Cardiac fibroblast (primary cell): ENCODE data around the gene SLC5A6.

Experiments
- DNase-seq, 2 donors: peaks; one replicate each; pipeline versions ENCODE4 v3.0.0 to v3.0.0-alpha.2; 2010; ENCODE audit warnings: low read depth in 2 of 2
- H3K4me3 ChIP-seq, 2 donors: replicated peaks in 1 of 2; 1 replicate in 1 of 2; 2 replicates in 1 of 2; pipeline ENCODE4 v1.5.1; 2011; ENCODE audit warnings: low read depth in 2 of 2, low read length in 2 of 2, mild to moderate bottlenecking in 2 of 2, moderate library complexity in 1 of 2
- TF ChIP-seq, protein P1 (sequence below): IDR thresholded peaks from one replicate; pipeline ENCODE4 v1.5.1; 2011; ENCODE audit warnings: low read depth, mild to moderate bottlenecking, low read length, inconsistent platforms

The SLC5A6 gene

DNA sequence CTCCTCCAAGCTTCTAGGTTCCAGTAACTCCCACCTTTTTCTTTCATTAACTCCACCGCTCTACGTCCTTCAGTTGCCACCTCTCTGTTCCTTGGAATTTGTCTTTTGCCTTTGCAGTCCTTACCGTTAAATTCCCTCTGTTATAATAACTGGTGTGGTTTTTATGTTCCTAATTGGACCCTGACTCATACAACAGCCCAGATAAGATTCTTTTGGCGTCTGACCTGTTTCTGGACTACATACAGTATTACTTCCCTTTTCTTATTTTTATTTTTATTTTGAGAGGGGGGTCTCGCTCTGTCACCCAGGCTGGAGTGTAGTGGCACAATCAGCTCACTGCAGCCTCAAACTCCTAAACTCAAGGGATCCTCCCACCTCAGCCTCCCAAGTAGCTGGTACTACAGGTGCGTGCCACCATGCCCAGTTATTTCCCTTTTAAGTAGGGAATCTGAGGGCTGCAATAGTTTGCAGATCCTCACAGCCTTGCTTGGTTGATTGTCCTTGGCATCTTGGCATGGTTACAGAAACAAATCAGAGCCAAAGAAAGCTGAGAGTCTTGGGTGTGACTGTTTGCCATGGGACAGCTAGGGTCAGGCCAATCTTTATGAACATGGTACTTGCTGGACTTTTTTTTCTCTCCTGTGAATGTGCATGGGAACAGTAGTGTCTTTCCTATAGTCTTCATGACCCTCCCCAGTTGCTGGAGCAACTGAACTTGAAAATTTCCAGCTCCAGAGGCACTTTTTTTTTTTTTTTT, 41.3 kb downstream of the SLC5A6 start:
- DNase-seq = peak in 1 of 2 donors; percentile 19
- TF ChIP-seq, protein P1, sequence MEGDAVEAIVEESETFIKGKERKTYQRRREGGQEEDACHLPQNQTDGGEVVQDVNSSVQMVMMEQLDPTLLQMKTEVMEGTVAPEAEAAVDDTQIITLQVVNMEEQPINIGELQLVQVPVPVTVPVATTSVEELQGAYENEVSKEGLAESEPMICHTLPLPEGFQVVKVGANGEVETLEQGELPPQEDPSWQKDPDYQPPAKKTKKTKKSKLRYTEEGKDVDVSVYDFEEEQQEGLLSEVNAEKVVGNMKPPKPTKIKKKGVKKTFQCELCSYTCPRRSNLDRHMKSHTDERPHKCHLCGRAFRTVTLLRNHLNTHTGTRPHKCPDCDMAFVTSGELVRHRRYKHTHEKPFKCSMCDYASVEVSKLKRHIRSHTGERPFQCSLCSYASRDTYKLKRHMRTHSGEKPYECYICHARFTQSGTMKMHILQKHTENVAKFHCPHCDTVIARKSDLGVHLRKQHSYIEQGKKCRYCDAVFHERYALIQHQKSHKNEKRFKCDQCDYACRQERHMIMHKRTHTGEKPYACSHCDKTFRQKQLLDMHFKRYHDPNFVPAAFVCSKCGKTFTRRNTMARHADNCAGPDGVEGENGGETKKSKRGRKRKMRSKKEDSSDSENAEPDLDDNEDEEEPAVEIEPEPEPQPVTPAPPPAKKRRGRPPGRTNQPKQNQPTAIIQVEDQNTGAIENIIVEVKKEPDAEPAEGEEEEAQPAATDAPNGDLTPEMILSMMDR = no peak
- no peak overlapping the region for H3K4me3 ChIP-seq

DNA sequence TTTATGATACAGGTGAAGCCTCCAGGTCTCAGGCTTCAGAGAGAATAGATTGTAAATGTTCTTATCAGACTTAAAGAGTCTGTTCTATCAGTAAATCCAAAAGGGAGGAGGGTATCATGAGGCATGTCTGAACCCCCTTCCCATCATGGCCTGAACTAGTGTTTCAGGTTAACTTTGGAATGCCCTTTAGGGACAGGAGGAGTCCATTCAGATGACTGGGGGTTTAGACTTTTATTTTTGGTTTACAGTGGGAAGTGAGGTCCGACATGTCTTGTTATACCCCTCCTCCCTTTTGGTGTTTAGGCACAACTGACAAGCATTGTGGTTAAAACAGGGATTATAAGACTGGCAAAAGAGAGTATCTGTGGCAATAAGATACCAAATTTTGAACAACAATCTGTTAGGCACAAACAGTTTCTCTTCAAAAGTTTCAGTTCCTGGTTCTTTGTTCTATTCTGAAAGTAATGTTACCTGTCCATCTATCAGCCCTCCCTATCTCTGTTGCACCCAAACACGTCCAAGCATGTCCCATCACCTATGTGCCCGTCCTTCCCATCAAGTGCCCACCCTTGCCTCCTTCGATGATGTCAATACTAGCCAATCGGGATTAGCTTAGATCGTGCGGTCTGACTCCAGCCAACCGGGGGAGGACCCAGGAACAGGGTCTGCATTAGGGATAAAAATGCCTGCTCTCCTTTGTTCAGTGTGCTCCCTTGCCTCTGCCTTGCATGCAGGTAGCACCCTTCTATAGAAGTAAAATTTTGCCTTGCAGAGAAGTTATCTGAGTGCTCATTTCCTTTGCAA, 46.9 kb downstream of the SLC5A6 start:
- no peak for DNase-seq
- H3K4me3 ChIP-seq = no peak overlapping the region
- TF ChIP-seq, protein P1 = no peak

DNA sequence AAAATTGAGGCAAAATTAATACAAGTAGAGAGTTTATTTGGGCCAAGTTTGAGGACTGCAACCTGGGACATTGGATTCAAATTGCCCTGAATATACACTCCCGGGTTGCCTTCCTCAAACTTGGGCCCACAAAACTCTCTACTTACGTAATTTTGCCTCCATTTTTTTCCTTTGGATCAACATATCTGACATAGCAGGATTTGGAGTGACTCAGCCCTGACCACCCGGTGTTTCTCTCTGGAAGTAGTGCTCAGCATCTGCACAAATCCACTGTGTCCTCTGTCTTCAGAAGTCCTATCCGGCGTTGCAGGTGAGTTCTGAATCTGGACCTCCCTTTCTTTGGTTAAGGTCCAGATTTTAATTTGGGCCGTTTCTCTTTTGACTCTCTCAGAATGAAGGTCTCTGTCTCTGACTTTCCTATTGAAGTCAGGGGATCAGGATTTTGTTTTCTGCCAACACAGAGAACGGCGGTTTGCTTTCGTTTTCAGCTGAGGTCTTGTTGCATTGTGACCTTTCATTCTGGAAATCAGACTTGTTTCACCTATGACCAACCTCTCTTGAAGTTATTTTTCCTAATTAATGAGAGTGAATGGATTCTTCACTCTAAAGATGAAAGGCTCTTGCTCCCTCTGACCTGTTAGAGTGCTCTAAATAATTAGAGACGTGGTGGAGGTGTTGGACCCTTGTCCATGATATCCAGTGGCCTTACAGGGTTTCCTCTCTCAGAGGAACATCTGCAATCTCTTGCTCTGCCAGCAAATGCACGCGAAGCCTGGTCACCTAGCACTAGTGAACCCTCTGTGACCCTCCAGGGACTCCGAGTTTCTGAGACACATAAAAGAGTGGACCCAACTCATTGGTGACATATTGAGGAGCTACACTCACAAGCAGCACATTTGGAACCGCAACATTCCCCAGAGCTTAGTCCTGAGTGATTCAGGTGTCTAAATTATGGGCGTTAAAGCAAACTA, 49.6 kb downstream of the SLC5A6 start:
- TF ChIP-seq, protein P1 = no peak
- DNase-seq = peak in 1 of 2 donors; percentile 33
- no peak overlapping the region for H3K4me3 ChIP-seq

DNA sequence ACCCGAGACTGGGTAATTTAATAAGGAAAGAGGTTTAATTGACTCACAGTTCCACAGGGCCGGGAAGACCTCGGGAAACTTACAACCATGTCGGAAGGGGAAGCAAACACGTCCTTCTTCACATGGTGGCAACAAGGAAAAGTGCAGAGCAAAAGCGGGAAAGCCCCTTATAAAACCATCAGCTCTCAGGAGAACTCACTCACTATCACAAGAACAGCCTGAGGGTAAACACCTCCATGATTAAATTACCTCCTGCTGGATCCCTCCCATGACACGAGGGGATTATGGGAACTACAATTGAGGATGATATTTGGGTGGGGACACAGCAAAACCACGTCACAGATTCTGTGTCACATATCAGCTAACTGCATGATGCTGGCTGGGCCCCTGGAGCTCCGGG, 51.9 kb downstream of the SLC5A6 start:
- no peak for DNase-seq
- TF ChIP-seq, protein P1 = no peak
- no peak overlapping the region for H3K4me3 ChIP-seq

DNA sequence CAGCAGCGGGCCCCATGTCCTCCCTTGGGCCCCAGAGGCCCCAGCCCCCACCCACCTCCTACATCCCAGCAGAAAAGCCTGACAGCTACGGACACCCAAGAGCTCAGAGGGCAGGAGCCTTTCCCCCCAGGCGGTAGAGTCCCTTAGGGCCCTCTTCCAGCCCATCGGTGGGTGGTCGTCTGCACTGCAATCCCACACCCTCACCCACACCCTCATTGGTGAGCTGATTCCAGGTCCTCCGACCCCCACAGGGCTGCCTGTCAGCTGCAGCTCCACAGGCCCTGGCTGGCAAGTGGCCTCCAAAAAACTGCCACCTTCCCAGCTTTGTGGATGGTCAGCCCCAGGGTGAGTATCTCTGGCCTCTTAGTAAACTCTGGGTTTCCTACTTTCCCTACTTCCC, 52.8 kb downstream of the SLC5A6 start:
- H3K4me3 ChIP-seq = no peak overlapping the region
- TF ChIP-seq, protein P1 = no peak
- DNase-seq = no peak

DNA sequence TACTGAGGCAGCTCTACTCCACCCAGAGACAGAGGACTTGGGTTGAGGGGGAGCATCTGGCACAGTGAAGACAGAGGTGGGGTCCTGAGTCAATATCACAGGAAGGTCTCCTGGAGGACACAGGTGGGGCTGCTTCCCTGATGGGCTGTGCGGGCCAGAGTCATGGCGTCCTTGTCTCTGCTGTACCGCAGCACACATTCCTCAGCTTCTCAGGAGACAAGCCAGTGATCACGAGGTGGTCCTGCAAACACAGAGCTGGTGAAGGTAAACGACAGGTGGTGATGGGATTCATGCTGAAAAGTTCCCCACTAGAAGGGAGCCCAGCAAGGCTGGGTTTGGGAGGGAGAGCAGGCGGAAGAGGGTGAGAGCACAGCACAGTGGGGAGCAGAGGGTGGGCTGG, 53.6 kb downstream of the SLC5A6 start:
- no peak overlapping the region for H3K4me3 ChIP-seq
- DNase-seq = no peak
- TF ChIP-seq, protein P1 = no peak
